Measurements from ENCODE around the gene SSPN.

Gene SSPN

GRCh38 chr12:26211331-26211730, 16.0 kb downstream of the SSPN start:
- Histone ChIP-seq H3K9ac (ENCODE audit: low read length) (no peak overlapping the region), H3K27me3 (ENCODE audit: control insufficient read depth in 1 of 2, insufficient read depth in 2 of 2, low read length in 2 of 2) (no peaks in the 10 kb centered on the region), H3K9me3 (ENCODE audit: low read length) (no peaks in the 10 kb centered on the region), H3K4me1 (ENCODE audit: insufficient read depth, low read length) (peaks cover 3% of the 10 kb centered on the region), H3K4me3 (ENCODE audit: low read depth in 1 of 2, low read length in 2 of 2) (no peak overlapping the region), H3K36me3 (ENCODE audit: insufficient read depth, low read length) (no peaks in the 10 kb centered on the region), H3K27ac (ENCODE audit: low read depth, low read length) (no peak overlapping the region)

DNA sequence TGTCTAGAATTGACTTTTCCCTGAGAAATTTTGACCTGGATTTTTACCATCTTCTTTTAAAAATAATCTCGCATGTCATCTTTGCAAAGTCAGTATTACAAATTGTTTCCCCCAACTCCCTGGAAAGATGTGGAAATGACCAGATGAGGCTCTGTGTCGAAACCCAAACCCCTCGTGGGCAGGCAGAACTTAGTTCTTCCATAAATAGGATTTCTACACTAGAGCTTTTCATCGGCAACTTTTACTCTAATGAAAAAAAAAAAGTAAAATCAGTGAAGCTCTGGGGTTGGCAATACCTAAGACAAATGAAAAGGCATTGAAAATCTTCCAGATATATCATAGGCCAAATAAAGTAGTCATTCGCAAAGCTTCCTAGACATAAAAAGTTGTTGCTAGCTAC, 17.0 kb downstream of the SSPN start:
- peaks cover 3% of the 10 kb centered on the region for H3K4me1 ChIP-seq (ENCODE audit: insufficient read depth, low read length)
- H3K4me3 ChIP-seq (ENCODE audit: low read depth in 1 of 2, low read length in 2 of 2) = no peak overlapping the region
- no peaks in the 10 kb centered on the region for H3K27me3 ChIP-seq (ENCODE audit: control insufficient read depth in 1 of 2, insufficient read depth in 2 of 2, low read length in 2 of 2)
- no peak overlapping the region for H3K27ac ChIP-seq (ENCODE audit: low read depth, low read length)
- no peaks in the 10 kb centered on the region for H3K9me3 ChIP-seq (ENCODE audit: low read length)
- H3K36me3 ChIP-seq (ENCODE audit: insufficient read depth, low read length) = no peaks in the 10 kb centered on the region
- no peak overlapping the region for H3K9ac ChIP-seq (ENCODE audit: low read length)

- no peaks in the 10 kb centered on the region for H3K27me3 ChIP-seq (ENCODE audit: control insufficient read depth in 1 of 2, insufficient read depth in 2 of 2, low read length in 2 of 2)
- no peak overlapping the region for H3K27ac ChIP-seq (ENCODE audit: low read depth, low read length)
- no peak overlapping the region for H3K9ac ChIP-seq (ENCODE audit: low read length)
- H3K4me3 ChIP-seq (ENCODE audit: low read depth in 1 of 2, low read length in 2 of 2) = no peak overlapping the region
- no peaks in the 10 kb centered on the region for H3K9me3 ChIP-seq (ENCODE audit: low read length)
- peaks cover 3% of the 10 kb centered on the region for H3K4me1 ChIP-seq (ENCODE audit: insufficient read depth, low read length)
- no peaks in the 10 kb centered on the region for H3K36me3 ChIP-seq (ENCODE audit: insufficient read depth, low read length)
Measured at GRCh38 chr12:26212988-26213387, 17.6 kb downstream of the SSPN start.

- peaks cover 3% of the 10 kb centered on the region for H3K4me1 ChIP-seq (ENCODE audit: insufficient read depth, low read length)
- H3K27ac ChIP-seq (ENCODE audit: low read depth, low read length) = no peak overlapping the region
- H3K27me3 ChIP-seq (ENCODE audit: control insufficient read depth in 1 of 2, insufficient read depth in 2 of 2, low read length in 2 of 2) = no peaks in the 10 kb centered on the region
- H3K9ac ChIP-seq (ENCODE audit: low read length) = no peak overlapping the region
- no peaks in the 10 kb centered on the region for H3K9me3 ChIP-seq (ENCODE audit: low read length)
- no peaks in the 10 kb centered on the region for H3K36me3 ChIP-seq (ENCODE audit: insufficient read depth, low read length)
- no peak overlapping the region for H3K4me3 ChIP-seq (ENCODE audit: low read depth in 1 of 2, low read length in 2 of 2)
Measured at GRCh38 chr12:26214121-26214520, 18.7 kb downstream of the SSPN start.

- Histone ChIP-seq H3K9me3 (ENCODE audit: low read length) (no peaks in the 10 kb centered on the region), H3K36me3 (ENCODE audit: insufficient read depth, low read length) (no peaks in the 10 kb centered on the region), H3K9ac (ENCODE audit: low read length) (no peak overlapping the region), H3K4me1 (ENCODE audit: insufficient read depth, low read length) (no peaks in the 10 kb centered on the region), H3K27ac (ENCODE audit: low read depth, low read length) (no peak overlapping the region), H3K4me3 (ENCODE audit: low read depth in 1 of 2, low read length in 2 of 2) (no peak overlapping the region), H3K27me3 (ENCODE audit: control insufficient read depth in 1 of 2, insufficient read depth in 2 of 2, low read length in 2 of 2) (no peaks in the 10 kb centered on the region)
Measured at GRCh38 chr12:26219736-26220135, 24.4 kb downstream of the SSPN start.

DNA sequence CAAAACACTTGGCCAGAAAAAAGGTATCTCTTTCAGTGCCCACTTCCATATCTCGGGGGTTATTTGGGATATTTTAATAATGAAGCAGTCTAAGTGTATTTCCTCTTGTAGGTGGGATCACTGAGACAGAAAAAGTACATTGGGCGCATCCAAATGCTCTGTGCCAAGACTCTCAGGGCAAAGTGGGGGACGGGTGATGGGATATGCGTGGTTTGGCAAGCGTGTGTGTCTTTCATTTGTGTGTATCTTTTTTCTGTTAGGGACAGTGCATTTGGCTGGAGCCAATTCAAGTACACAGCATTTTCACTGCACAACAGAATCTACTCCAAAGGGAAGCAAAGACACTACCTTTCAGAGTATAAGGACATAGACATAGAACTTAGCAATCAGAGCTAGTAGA, 29.3 kb downstream of the SSPN start:
- H3K4me3 ChIP-seq (ENCODE audit: low read depth in 1 of 2, low read length in 2 of 2) = no peak overlapping the region
- H3K27me3 ChIP-seq (ENCODE audit: control insufficient read depth in 1 of 2, insufficient read depth in 2 of 2, low read length in 2 of 2) = no peaks in the 10 kb centered on the region
- H3K27ac ChIP-seq (ENCODE audit: low read depth, low read length) = no peak overlapping the region
- no peaks in the 10 kb centered on the region for H3K9me3 ChIP-seq (ENCODE audit: low read length)
- peaks cover 9% of the 10 kb centered on the region for H3K4me1 ChIP-seq (ENCODE audit: insufficient read depth, low read length)
- no peak overlapping the region for H3K9ac ChIP-seq (ENCODE audit: low read length)
- no peaks in the 10 kb centered on the region for H3K36me3 ChIP-seq (ENCODE audit: insufficient read depth, low read length)

- H3K4me3 ChIP-seq (ENCODE audit: low read depth in 1 of 2, low read length in 2 of 2) = peak overlapping the region; percentile 55 to 73
- H3K36me3 ChIP-seq (ENCODE audit: insufficient read depth, low read length) = no peaks in the 10 kb centered on the region
- H3K9me3 ChIP-seq (ENCODE audit: low read length) = no peaks in the 10 kb centered on the region
- no peaks in the 10 kb centered on the region for H3K27me3 ChIP-seq (ENCODE audit: control insufficient read depth in 1 of 2, insufficient read depth in 2 of 2, low read length in 2 of 2)
- H3K27ac ChIP-seq (ENCODE audit: low read depth, low read length) = peak overlapping the region; percentile 80
- peak overlapping the region; percentile 58 for H3K9ac ChIP-seq (ENCODE audit: low read length)
- peaks cover 9% of the 10 kb centered on the region for H3K4me1 ChIP-seq (ENCODE audit: insufficient read depth, low read length)
Measured at GRCh38 chr12:26226122-26226521, 30.7 kb downstream of the SSPN start.

- peak overlapping the region; percentile 80 for H3K27ac ChIP-seq (ENCODE audit: low read depth, low read length)
- H3K27me3 ChIP-seq (ENCODE audit: control insufficient read depth in 1 of 2, insufficient read depth in 2 of 2, low read length in 2 of 2) = no peaks in the 10 kb centered on the region
- H3K4me3 ChIP-seq (ENCODE audit: low read depth in 1 of 2, low read length in 2 of 2) = peak overlapping the region; percentile 55 to 73
- H3K4me1 ChIP-seq (ENCODE audit: insufficient read depth, low read length) = peaks cover 9% of the 10 kb centered on the region
- peak overlapping the region; percentile 62 for H3K9ac ChIP-seq (ENCODE audit: low read length)
- H3K36me3 ChIP-seq (ENCODE audit: insufficient read depth, low read length) = no peaks in the 10 kb centered on the region
- H3K9me3 ChIP-seq (ENCODE audit: low read length) = no peaks in the 10 kb centered on the region
Measured at GRCh38 chr12:26226629-26227360, 31.4 kb downstream of the SSPN start.

DNA sequence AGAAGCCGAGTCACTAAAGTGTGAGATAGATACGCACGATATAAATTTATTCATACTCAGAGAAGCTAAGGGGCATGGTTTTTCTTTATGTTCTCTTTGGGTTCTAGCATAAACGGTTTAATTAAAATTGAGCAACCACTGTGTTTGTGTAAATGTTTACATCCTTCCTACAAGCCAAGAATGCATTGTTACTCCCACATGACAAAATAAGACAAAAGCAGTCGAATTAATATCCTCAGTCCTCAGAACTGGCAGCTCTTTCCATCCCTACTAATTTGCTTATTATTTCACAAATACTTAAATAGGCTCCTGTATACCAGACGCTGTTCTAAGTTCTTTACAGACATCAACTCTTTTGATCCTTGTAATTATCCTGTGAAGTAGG, 32.0 kb downstream of the SSPN start:
- no peaks in the 10 kb centered on the region for H3K36me3 ChIP-seq (ENCODE audit: insufficient read depth, low read length)
- H3K27me3 ChIP-seq (ENCODE audit: control insufficient read depth in 1 of 2, insufficient read depth in 2 of 2, low read length in 2 of 2) = no peaks in the 10 kb centered on the region
- peak overlapping the region; percentile 80 for H3K27ac ChIP-seq (ENCODE audit: low read depth, low read length)
- H3K4me3 ChIP-seq (ENCODE audit: low read depth in 1 of 2, low read length in 2 of 2) = peak overlapping the region; percentile 55 to 73
- H3K4me1 ChIP-seq (ENCODE audit: insufficient read depth, low read length) = peaks cover 9% of the 10 kb centered on the region
- H3K9ac ChIP-seq (ENCODE audit: low read length) = peak overlapping the region; percentile 62
- H3K9me3 ChIP-seq (ENCODE audit: low read length) = no peaks in the 10 kb centered on the region

GRCh38 chr12:26229910-26230309, 34.5 kb downstream of the SSPN start:
- Histone ChIP-seq H3K9me3 (ENCODE audit: low read length) (no peaks in the 10 kb centered on the region), H3K36me3 (ENCODE audit: insufficient read depth, low read length) (no peaks in the 10 kb centered on the region), H3K27me3 (ENCODE audit: control insufficient read depth in 1 of 2, insufficient read depth in 2 of 2, low read length in 2 of 2) (no peaks in the 10 kb centered on the region), H3K4me1 (ENCODE audit: insufficient read depth, low read length) (peaks cover 19% of the 10 kb centered on the region), H3K9ac (ENCODE audit: low read length) (no peak overlapping the region), H3K4me3 (ENCODE audit: low read depth in 1 of 2, low read length in 2 of 2) (no peak overlapping the region), H3K27ac (ENCODE audit: low read depth, low read length) (peak overlapping the region; percentile 25)

GRCh38 chr12:26231470-26231869, 36.1 kb downstream of the SSPN start:
- Histone ChIP-seq H3K4me3 (ENCODE audit: low read depth in 1 of 2, low read length in 2 of 2) (no peak overlapping the region), H3K9me3 (ENCODE audit: low read length) (no peaks in the 10 kb centered on the region), H3K27me3 (ENCODE audit: control insufficient read depth in 1 of 2, insufficient read depth in 2 of 2, low read length in 2 of 2) (no peaks in the 10 kb centered on the region), H3K36me3 (ENCODE audit: insufficient read depth, low read length) (no peaks in the 10 kb centered on the region), H3K4me1 (ENCODE audit: insufficient read depth, low read length) (peaks cover 10% of the 10 kb centered on the region), H3K9ac (ENCODE audit: low read length) (no peak overlapping the region), H3K27ac (ENCODE audit: low read depth, low read length) (peak overlapping the region; percentile 17)

- peaks cover 10% of the 10 kb centered on the region for H3K4me1 ChIP-seq (ENCODE audit: insufficient read depth, low read length)
- no peak overlapping the region for H3K4me3 ChIP-seq (ENCODE audit: low read depth in 1 of 2, low read length in 2 of 2)
- no peaks in the 10 kb centered on the region for H3K36me3 ChIP-seq (ENCODE audit: insufficient read depth, low read length)
- no peaks in the 10 kb centered on the region for H3K27me3 ChIP-seq (ENCODE audit: control insufficient read depth in 1 of 2, insufficient read depth in 2 of 2, low read length in 2 of 2)
- H3K27ac ChIP-seq (ENCODE audit: low read depth, low read length) = peak overlapping the region; percentile 17
- no peaks in the 10 kb centered on the region for H3K9me3 ChIP-seq (ENCODE audit: low read length)
- no peak overlapping the region for H3K9ac ChIP-seq (ENCODE audit: low read length)
Measured at GRCh38 chr12:26231921-26232320, 36.5 kb downstream of the SSPN start.
